ENCODE measurements around the gene LPGAT1. TPM values are rescaled to one million over a fixed set of nuclear protein-coding genes. Genes with fewer than 3 reads are reported as not detected.
A peak's percentile ranks its signal among the peaks of the same experiment; 100 is the strongest.

LPGAT1 gene, protein sequence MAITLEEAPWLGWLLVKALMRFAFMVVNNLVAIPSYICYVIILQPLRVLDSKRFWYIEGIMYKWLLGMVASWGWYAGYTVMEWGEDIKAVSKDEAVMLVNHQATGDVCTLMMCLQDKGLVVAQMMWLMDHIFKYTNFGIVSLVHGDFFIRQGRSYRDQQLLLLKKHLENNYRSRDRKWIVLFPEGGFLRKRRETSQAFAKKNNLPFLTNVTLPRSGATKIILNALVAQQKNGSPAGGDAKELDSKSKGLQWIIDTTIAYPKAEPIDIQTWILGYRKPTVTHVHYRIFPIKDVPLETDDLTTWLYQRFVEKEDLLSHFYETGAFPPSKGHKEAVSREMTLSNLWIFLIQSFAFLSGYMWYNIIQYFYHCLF
- 46.0 and 49.5 TPM in 2 replicates for total RNA-seq
- polyA plus RNA-seq = 4.6 and 6.1 TPM in 2 replicates
- 5.1 TPM in 2 replicates for polyA plus RNA-seq (2011; cell fraction: cytosol; rRNA removed)
- polyA plus RNA-seq (2011; cell fraction: nucleus; rRNA removed) = 8.0 and 9.2 TPM in 2 replicates
- polyA plus RNA-seq (2012) = 10.1 and 12.7 TPM in 2 replicates
- 18.0 and 20.1 TPM in 2 replicates for polyA minus RNA-seq
- polyA minus RNA-seq (2011; cell fraction: cytosol; rRNA and poly(A)+ RNA removed) = 38.7 TPM
- 19.1 and 22.3 TPM in 2 replicates for polyA minus RNA-seq (2011; cell fraction: nucleus; rRNA and poly(A)+ RNA removed)
- Bru-seq, nascent RNA = percentile 79 among the genes with signal in this experiment
- BruChase-seq, experiment 1, labeled RNA remaining after a 6-hour chase = percentile 90 among the genes with signal in this experiment
- BruChase-seq, experiment 2, labeled RNA remaining after a 2-hour chase = percentile 88 among the genes with signal in this experiment
- long read RNA-seq, full-length matches to known transcripts = 1 of 27 reads
- long read RNA-seq, partial matches to known transcripts = 2 of 27 reads
- long read RNA-seq, other reads (novel, unspliced or antisense) = 24 of 27 reads

DNA sequence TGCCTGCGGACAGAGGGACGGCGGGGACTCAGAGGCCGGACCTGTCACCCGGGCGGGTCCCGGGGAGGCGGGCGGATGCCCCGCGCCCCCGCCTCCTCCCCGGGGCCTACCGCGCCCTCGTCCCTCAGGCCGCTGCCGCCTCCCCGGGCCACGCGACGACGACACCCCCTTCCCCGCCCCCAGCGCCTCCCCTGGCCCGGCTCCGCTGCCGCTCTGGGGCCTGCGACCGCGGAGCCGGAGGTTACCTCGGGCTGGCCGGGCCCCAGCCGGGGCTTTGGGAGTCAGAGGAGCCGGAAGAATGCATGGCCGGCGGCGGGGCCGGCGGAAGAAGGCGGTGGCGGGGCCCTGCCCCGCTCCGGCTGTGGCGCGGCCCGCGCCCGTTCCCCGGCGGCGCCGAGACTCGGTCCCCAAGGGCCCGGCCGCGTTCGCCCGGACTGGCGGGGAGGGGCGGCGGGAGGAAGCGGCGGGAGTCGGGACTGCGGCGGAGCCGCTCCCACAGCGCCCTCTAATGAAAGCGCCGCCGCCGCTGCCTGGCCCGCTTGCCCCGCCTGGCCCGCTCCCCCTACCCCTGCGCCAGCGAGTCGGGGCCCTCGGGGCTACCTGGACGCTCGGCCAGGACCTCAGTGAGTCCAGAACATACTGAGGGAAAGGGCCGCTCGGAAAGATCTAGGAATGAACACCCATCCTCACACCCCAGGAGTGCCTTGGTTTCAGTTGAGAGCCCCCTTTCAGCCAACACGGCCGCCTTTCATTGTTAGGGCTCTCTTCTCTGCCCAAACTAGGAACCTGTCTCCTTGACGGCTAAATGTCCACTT is at the start of gene LPGAT1:
LPGAT1 (minus strand) TSS at position 436 of the 815 bp plus-strand sequence. CDS start 1,467 bp downstream, outside the sequence.
- Histone ChIP-seq H3K9me3 (replicated peaks; ENCODE audit: control insufficient read depth, insufficient read depth, low read length) (no peaks in the 10 kb centered on the region), H4K20me1 (replicated peaks; ENCODE audit: control insufficient read depth, extremely low read depth, insufficient read depth, low read length) (no peaks in the 10 kb centered on the region), H3K4me3 (replicated peaks in 1 of 3; ENCODE audit: insufficient read depth in 1 of 3, low read depth in 1 of 3, low read length in 3 of 3) (peak within 1 kb of the TSS; percentile 74 to 92 (median 82)), H2AFZ (ENCODE audit: low read depth, low read length) (peak within 1 kb of the TSS; percentile 94), H3K4me2 (ENCODE audit: insufficient read depth, low read length) (peak within 1 kb of the TSS; percentile 98), H3K4me1 (ENCODE audit: control insufficient read depth, extremely low read depth, insufficient read depth, low read length) (peaks cover 7% of the 10 kb centered on the region), H3K36me3 (ENCODE audit: control insufficient read depth in 2 of 2, extremely low read depth in 1 of 2, insufficient read depth in 2 of 2, low read length in 2 of 2) (no peaks in the 10 kb centered on the region), H3K9me1 (replicated peaks; ENCODE audit: control insufficient read depth, extremely low read depth, insufficient read depth, low read length) (no peaks in the 10 kb centered on the region), H3K79me2 (ENCODE audit: control insufficient read depth, insufficient read depth, low read length) (peaks cover 7% of the 10 kb centered on the region), H3K27ac (ENCODE audit: insufficient read depth, low read depth, low read length) (peak within 1 kb of the TSS; percentile 55), H3K9ac (replicated peaks; ENCODE audit: extremely low read depth, insufficient read depth, low read length) (peak within 1 kb of the TSS; percentile 81), H3K27me3 (ENCODE audit: control insufficient read depth in 2 of 2, insufficient read depth in 2 of 2, low read length in 2 of 2) (no peaks in the 10 kb centered on the region)
- ChIA-PET CTCF (interaction anchor here (0.9 to 1.8 kb wide), 3 partner anchors 133 to 204 kb away, joined by 3 to 9 read pairs (median 6); partner anchors contain the start of gene INTS7), POLR2A (interaction anchor here (0.7 kb wide), 1 partner anchor 84 kb away, joined by 5 read pairs; no protein-coding TSS in a partner anchor)
- dilution Hi-C loops (cut with MboI; ENCODE audit: extremely low pct_ligation_motif_present, low sequenced_read_pairs) = no loop called here
- peak; percentile 58 for DNase-seq (ENCODE audit: low read depth, low spot score)
- BruUV-seq (replicated peaks) = no TSS peak
- TF ChIP-seq, protein P1, sequence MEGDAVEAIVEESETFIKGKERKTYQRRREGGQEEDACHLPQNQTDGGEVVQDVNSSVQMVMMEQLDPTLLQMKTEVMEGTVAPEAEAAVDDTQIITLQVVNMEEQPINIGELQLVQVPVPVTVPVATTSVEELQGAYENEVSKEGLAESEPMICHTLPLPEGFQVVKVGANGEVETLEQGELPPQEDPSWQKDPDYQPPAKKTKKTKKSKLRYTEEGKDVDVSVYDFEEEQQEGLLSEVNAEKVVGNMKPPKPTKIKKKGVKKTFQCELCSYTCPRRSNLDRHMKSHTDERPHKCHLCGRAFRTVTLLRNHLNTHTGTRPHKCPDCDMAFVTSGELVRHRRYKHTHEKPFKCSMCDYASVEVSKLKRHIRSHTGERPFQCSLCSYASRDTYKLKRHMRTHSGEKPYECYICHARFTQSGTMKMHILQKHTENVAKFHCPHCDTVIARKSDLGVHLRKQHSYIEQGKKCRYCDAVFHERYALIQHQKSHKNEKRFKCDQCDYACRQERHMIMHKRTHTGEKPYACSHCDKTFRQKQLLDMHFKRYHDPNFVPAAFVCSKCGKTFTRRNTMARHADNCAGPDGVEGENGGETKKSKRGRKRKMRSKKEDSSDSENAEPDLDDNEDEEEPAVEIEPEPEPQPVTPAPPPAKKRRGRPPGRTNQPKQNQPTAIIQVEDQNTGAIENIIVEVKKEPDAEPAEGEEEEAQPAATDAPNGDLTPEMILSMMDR (IDR thresholded peaks at IDR 0.05; ENCODE audit: extremely low read depth in 1 of 2, insufficient read depth in 1 of 2, low read depth in 1 of 2, low read length in 2 of 2) = peak; percentile 53 to 63
- peak; percentile 36 for TF ChIP-seq POLR2A (IDR thresholded peaks at IDR 0.05; ENCODE audit: low read depth, low read length)
- TF ChIP-seq MYC (IDR thresholded peaks at IDR 0.05; ENCODE audit: low read depth, low read length) = no peak
- peak; percentile 47 for TF ChIP-seq POLR2AphosphoS5 (IDR thresholded peaks at IDR 0.05; ENCODE audit: insufficient read depth, low read depth, low read length)
- peak; percentile 64 for FAIRE-seq
- intact Hi-C loops (cut with micrococcal nuclease) = loop anchor here (1.0 to 5.0 kb wide), 5 partner anchors 107 to 253 kb away; partner anchors contain the start of genes DTL, INTS7 and SLC30A1
